H9 (cell line): Measurements from ENCODE around the gene IFNL1. TPM values are rescaled to one million over a fixed set of nuclear protein-coding genes. Genes with fewer than 3 reads are reported as not detected.

Experiments
- DNase-seq: peaks from one replicate; pipeline ENCODE4 v3.0.0-alpha.2; 2017
- H2AFZ ChIP-seq: one replicate; pipeline ENCODE4 v1.6.1; 2013; ENCODE audit warnings: mild to moderate bottlenecking, low read length, control low read depth, moderate library complexity
- H2AK5ac ChIP-seq: 2 replicates; pipeline ENCODE4 v1.6.1; 2013; ENCODE audit warnings: low read length, control low read depth, mixed read lengths; ENCODE audit not compliant: insufficient read length
- H2BK120ac ChIP-seq: one replicate; pipeline ENCODE4 v1.6.1; 2013; ENCODE audit warnings: low read depth, mild to moderate bottlenecking, low read length, control low read depth, inconsistent platforms; ENCODE audit not compliant: poor library complexity, severe bottlenecking
- H2BK12ac ChIP-seq: 2 replicates; pipeline ENCODE4 v1.6.1; 2013; ENCODE audit warnings: low read length, control low read depth, mixed read lengths, low read depth; ENCODE audit not compliant: insufficient read length
- H2BK15ac ChIP-seq: 2 replicates; pipeline ENCODE4 v1.6.1; 2013; ENCODE audit warnings: low read depth, low read length, control low read depth
- H2BK20ac ChIP-seq: one replicate; pipeline ENCODE4 v1.6.1; 2013; ENCODE audit warnings: low read depth, mild to moderate bottlenecking, low read length, control low read depth, inconsistent platforms; ENCODE audit not compliant: poor library complexity, severe bottlenecking
- H2BK5ac ChIP-seq: 2 replicates; pipeline ENCODE4 v1.6.1; 2013; ENCODE audit warnings: low read length, control low read depth, mixed read lengths; ENCODE audit not compliant: insufficient read length
- H3K14ac ChIP-seq: 2 replicates; pipeline ENCODE4 v1.6.1; 2013; ENCODE audit warnings: low read length, control low read depth; ENCODE audit not compliant: insufficient read depth
- H3K18ac ChIP-seq: 2 replicates; pipeline ENCODE4 v1.6.1; 2013; ENCODE audit warnings: low read depth, mild to moderate bottlenecking, mixed read lengths, low read length, control low read depth; ENCODE audit not compliant: insufficient read length
- H3K23ac ChIP-seq: 2 replicates; pipeline ENCODE4 v1.6.1; 2013; ENCODE audit warnings: low read length, control low read depth, mixed read lengths, low read depth; ENCODE audit not compliant: insufficient read length
- H3K23me2 ChIP-seq: 2 replicates; pipeline ENCODE4 v1.6.1; 2013; ENCODE audit warnings: low read depth, mild to moderate bottlenecking, mixed read lengths, low read length, control low read depth; ENCODE audit not compliant: insufficient read length, poor library complexity, severe bottlenecking
- H3K27ac ChIP-seq: 2 replicates; pipeline ENCODE4 v1.5.1; 2013; ENCODE audit warnings: low read length, control low read depth, mixed read lengths, low read depth; ENCODE audit not compliant: insufficient read length
- H3K27me3 ChIP-seq: 2 replicates; pipeline ENCODE4 v1.6.1; 2013; ENCODE audit warnings: low read length, control low read depth, inconsistent platforms; ENCODE audit not compliant: insufficient read depth
- H3K4ac ChIP-seq: 2 replicates; pipeline ENCODE4 v1.6.1; 2013; ENCODE audit warnings: low read depth, mild to moderate bottlenecking, control low read depth, inconsistent platforms, low read length, moderate library complexity
- H3K4me1 ChIP-seq: 2 replicates; pipeline ENCODE4 v1.6.1; 2013; ENCODE audit warnings: low read length, control low read depth, inconsistent platforms; ENCODE audit not compliant: insufficient read depth
- H3K4me2 ChIP-seq: 2 replicates; pipeline ENCODE4 v1.6.1; 2013; ENCODE audit warnings: low read length, control low read depth, mixed read lengths; ENCODE audit not compliant: insufficient read length, insufficient read depth
- H3K56ac ChIP-seq: 2 replicates; pipeline ENCODE4 v1.6.1; 2013; ENCODE audit warnings: low read depth, mild to moderate bottlenecking, mixed read lengths, low read length, control low read depth; ENCODE audit not compliant: insufficient read length
- H3K79me1 ChIP-seq: 2 replicates; pipeline ENCODE4 v1.6.1; 2013; ENCODE audit warnings: low read depth, mild to moderate bottlenecking, moderate library complexity, low read length, control low read depth, inconsistent platforms; ENCODE audit not compliant: insufficient read depth, poor library complexity, severe bottlenecking
- H3K79me2 ChIP-seq: 2 replicates; pipeline ENCODE4 v1.6.1; 2013; ENCODE audit warnings: low read length, control low read depth, inconsistent platforms; ENCODE audit not compliant: insufficient read depth
- H3K9ac ChIP-seq: 2 replicates; pipeline ENCODE4 v1.6.1; 2013; ENCODE audit warnings: low read length, control low read depth, mixed read lengths; ENCODE audit not compliant: insufficient read length; ENCODE audit errors: extremely low read depth
- H3K9me3 ChIP-seq: one replicate; pipeline ENCODE4 v1.6.1; 2013; ENCODE audit warnings: low read depth, low read length, inconsistent platforms; ENCODE audit not compliant: control insufficient read depth
- H3T11ph ChIP-seq: one replicate; pipeline ENCODE4 v1.6.1; 2013; ENCODE audit warnings: mild to moderate bottlenecking, low read length, control low read depth, inconsistent platforms
- H4K20me1 ChIP-seq: one replicate; pipeline ENCODE4 v1.6.1; 2013; ENCODE audit not compliant: control insufficient read depth, insufficient read length, insufficient read depth
- H4K5ac ChIP-seq: 2 replicates; pipeline ENCODE4 v1.6.1; 2013; ENCODE audit warnings: low read depth, mild to moderate bottlenecking, mixed read lengths, low read length, control low read depth; ENCODE audit not compliant: insufficient read length
- H4K8ac ChIP-seq: replicated peaks from 2 replicates; pipeline ENCODE4 v1.6.1; 2013; ENCODE audit warnings: low read length, control low read depth, mixed read lengths, low read depth; ENCODE audit not compliant: insufficient read length
- H4K91ac ChIP-seq: 2 replicates; pipeline ENCODE4 v1.6.1; 2013; ENCODE audit warnings: low read depth, mild to moderate bottlenecking, moderate library complexity, mixed read lengths, low read length, control low read depth; ENCODE audit not compliant: insufficient read length
- H3K27ac Mint-ChIP-seq, 3 experiments: 2 replicates in 2 of 3; 3 replicates in 1 of 3; pipeline ENCODE4 v1.8.0; 2020 to 2021; ENCODE audit warnings: mixed read lengths in 3 of 3, mild to moderate bottlenecking in 1 of 3, moderate library complexity in 1 of 3
- H3K27me3 Mint-ChIP-seq: 2 replicates; pipeline ENCODE4 v1.8.0; 2021; ENCODE audit warnings: low read depth, mild to moderate bottlenecking, moderate library complexity, mixed read lengths
- H3K36me3 Mint-ChIP-seq, 3 experiments: 2 replicates in 2 of 3; 3 replicates in 1 of 3; pipeline ENCODE4 v1.8.0; 2020 to 2021; ENCODE audit warnings: low read depth in 3 of 3, mixed read lengths in 3 of 3; ENCODE audit not compliant: insufficient read depth in 1 of 3
- H3K4me1 Mint-ChIP-seq, 2 experiments: 2 replicates each; pipeline ENCODE4 v1.8.0; 2020; ENCODE audit warnings: mixed read lengths in 2 of 2
- H3K4me3 Mint-ChIP-seq, 2 experiments: 2 replicates in 1 of 2; 3 replicates in 1 of 2; pipeline ENCODE4 v1.8.0; 2020 to 2021; ENCODE audit warnings: mild to moderate bottlenecking in 2 of 2, mixed read lengths in 2 of 2, moderate library complexity in 1 of 2
- H3K9me3 Mint-ChIP-seq, 2 experiments: 2 replicates in 1 of 2; 3 replicates in 1 of 2; pipeline ENCODE4 v1.8.0; 2020; ENCODE audit warnings: mild to moderate bottlenecking in 2 of 2, mixed read lengths in 2 of 2, moderate library complexity in 1 of 2
- CTCF ChIP-seq: fragments of 200-600 bp; sonication (generic); conservative IDR thresholded peaks from 3 replicates; pipeline ENCODE4 v1.8.0; 2021; ENCODE audit warnings: antibody characterized with exemption, mild to moderate bottlenecking
- WGBS: extraction: QIAGEN DNeasy Blood & Tissue Kit; methylation state at CpG from one replicate; pipeline ENCODE4 v1.1.7; 2013; ENCODE audit warnings: missing lambda C conversion rate, low lambda C conversion rate, mixed read lengths; ENCODE audit not compliant: insufficient read length; ENCODE audit errors: extremely low coverage; 5-methylcytosine and 5-hydroxymethylcytosine counted together
- total RNA-seq: library from RNA; stranded (reverse); gene quantifications from 2 replicates; pipeline ENCODE4 v1.2.1, GENCODE V29; 2021

Gene IFNL1
- total RNA-seq, 1 experiment from 2014 or later: not detected

GRCh38 chr19:39277598-39277997, 18.6 kb upstream of the IFNL1 start:
- H3K4me1 ChIP-seq: no peaks in the 10 kb centered on the region
- no peak overlapping the region for H2AFZ ChIP-seq
- no peak overlapping the region for H2BK5ac ChIP-seq
- Mint-ChIP-seq H3K4me1 (peaks cover 0 to 4% of the 10 kb centered on the region in 2 experiments; a peak in 2 of 4 replicates), H3K4me3 (no peak overlapping the region), H3K9me3 (peaks cover 0 to 5% of the 10 kb centered on the region in 2 experiments; a peak in 2 of 5 replicates), H3K27me3 (peaks cover 74% of the 10 kb centered on the region), H3K27ac (no peak overlapping the region), H3K36me3 (no peaks in the 10 kb centered on the region)
- no peak overlapping the region for H3K4ac ChIP-seq
- H2BK12ac ChIP-seq: no peak overlapping the region
- no peaks in the 10 kb centered on the region for H3K9me3 ChIP-seq
- no peaks in the 10 kb centered on the region for H3K79me1 ChIP-seq
- no peak overlapping the region for H3K56ac ChIP-seq
- H4K20me1 ChIP-seq: no peaks in the 10 kb centered on the region
- no peak overlapping the region for H2BK20ac ChIP-seq
- DNase-seq: no peak
- TF ChIP-seq CTCF: no peak
- no peak overlapping the region for H4K91ac ChIP-seq
- H3K79me2 ChIP-seq: no peaks in the 10 kb centered on the region
- H3K27ac ChIP-seq: no peak overlapping the region
- no peaks in the 10 kb centered on the region for H3K23me2 ChIP-seq
- no peak overlapping the region for H3K18ac ChIP-seq
- H4K5ac ChIP-seq: no peak overlapping the region
- H3K4me2 ChIP-seq: no peak overlapping the region
- WGBS: no CpG with 5 or more reads among the region's 7 CpGs
- H4K8ac ChIP-seq: no peak overlapping the region
- no peak overlapping the region for H3T11ph ChIP-seq
- H3K27me3 ChIP-seq: no peaks in the 10 kb centered on the region
- H2BK15ac ChIP-seq: no peak overlapping the region
- no peak overlapping the region for H3K14ac ChIP-seq
- H3K9ac ChIP-seq: no peak overlapping the region
- no peak overlapping the region for H2BK120ac ChIP-seq
- H2AK5ac ChIP-seq: no peak overlapping the region
- no peak overlapping the region for H3K23ac ChIP-seq
